AG04449 (cell line): Measurements from ENCODE around the gene AQP7.
"Not testable (repeated sequence)": the region's sequence is repeated elsewhere in the genome, so short reads cannot be mapped to it uniquely, and the experiment has no call there.

ENCODE experiments used
- CTCF ChIA-PET: fragments of 350-600 bp; formaldehyde crosslinking; extraction: SDS; loops from one replicate; lab custom pipeline; 2021; ENCODE audit warnings: antibody characterized with exemption; lab: Yijun Ruan, JAX
- POLR2A ChIA-PET: fragments of 400-600, 350-600 bp; formaldehyde crosslinking; extraction: SDS; loops from one replicate; lab custom pipeline; 2020; ENCODE audit warnings: antibody characterized with exemption, inconsistent platforms; lab: Yijun Ruan, JAX
- DNase-seq: peaks from one replicate; pipeline ENCODE4 v3.0.0-alpha.2; 2010; ENCODE audit warnings: low read depth, low spot score
- H3K4me3 ChIP-seq: 2 replicates; pipeline ENCODE4 v1.5.1; 2011; ENCODE audit warnings: low read depth, mild to moderate bottlenecking, control low read depth, low read length
- TF ChIP-seq, protein P1 (sequence below): IDR thresholded peaks from one replicate; pipeline ENCODE4 v1.5.1; 2011; ENCODE audit warnings: mild to moderate bottlenecking, moderate library complexity, low read length, control low read depth, inconsistent platforms; ENCODE audit not compliant: insufficient read depth; ENCODE audit errors: missing control alignments

The AQP7 gene

DNA sequence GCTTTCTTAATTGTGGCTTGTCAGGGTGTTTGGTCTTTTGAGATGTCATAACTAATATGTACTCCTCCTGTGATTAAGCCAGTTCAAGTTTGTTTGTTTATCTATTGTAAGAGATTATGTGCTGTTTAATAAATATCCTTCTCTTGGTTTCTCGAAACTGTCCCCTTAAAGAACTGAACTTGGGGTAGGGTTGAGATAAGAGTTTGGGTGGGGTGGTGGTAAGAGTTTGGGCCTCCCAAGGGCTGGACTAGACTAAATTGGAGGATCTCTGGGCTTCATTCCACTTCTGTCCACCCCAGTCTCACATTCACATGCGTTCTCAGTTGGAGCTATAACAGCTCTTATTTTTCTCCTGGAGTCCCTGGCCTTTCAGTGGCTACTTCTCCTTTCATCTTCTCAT is 38.2 kb downstream of the AQP7 start:
- no peak overlapping the region for H3K4me3 ChIP-seq
- DNase-seq, result no peak
- ChIA-PET CTCF (interaction anchor here (1.0 to 3.3 kb wide), 2 partner anchors 10 to 102 kb away, joined by 4 to 36 read pairs; no protein-coding TSS in a partner anchor), POLR2A (no interaction called here)
- TF ChIP-seq, protein P1, sequence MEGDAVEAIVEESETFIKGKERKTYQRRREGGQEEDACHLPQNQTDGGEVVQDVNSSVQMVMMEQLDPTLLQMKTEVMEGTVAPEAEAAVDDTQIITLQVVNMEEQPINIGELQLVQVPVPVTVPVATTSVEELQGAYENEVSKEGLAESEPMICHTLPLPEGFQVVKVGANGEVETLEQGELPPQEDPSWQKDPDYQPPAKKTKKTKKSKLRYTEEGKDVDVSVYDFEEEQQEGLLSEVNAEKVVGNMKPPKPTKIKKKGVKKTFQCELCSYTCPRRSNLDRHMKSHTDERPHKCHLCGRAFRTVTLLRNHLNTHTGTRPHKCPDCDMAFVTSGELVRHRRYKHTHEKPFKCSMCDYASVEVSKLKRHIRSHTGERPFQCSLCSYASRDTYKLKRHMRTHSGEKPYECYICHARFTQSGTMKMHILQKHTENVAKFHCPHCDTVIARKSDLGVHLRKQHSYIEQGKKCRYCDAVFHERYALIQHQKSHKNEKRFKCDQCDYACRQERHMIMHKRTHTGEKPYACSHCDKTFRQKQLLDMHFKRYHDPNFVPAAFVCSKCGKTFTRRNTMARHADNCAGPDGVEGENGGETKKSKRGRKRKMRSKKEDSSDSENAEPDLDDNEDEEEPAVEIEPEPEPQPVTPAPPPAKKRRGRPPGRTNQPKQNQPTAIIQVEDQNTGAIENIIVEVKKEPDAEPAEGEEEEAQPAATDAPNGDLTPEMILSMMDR, result no peak

DNA sequence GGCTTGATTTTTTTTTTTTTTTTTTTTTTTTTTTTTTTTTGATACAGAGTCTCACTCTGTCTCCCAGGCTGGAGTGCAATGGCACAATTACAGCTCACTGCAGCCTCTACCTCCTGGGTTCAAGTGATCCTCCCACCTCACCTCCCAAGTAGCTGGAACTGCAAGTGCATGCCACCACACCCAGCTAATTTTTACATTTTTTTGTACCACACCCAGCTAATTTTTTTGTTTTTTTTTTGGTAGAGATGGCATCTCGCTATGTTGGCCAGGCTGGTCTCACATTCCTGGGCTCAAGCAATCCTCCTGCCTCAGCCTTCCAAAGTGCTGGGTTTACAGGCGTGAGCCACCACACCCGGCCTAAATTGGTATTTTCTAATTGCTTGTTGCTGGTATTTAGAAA is 43.7 kb downstream of the AQP7 start:
- POLR2A ChIA-PET, H3K4me3 ChIP-seq, DNase-seq: not testable (repeated sequence)
- CTCF ChIA-PET, result interaction anchor here (9.7 kb wide), 1 partner anchor 15 kb away, joined by 95 read pairs; no protein-coding TSS in a partner anchor

DNA sequence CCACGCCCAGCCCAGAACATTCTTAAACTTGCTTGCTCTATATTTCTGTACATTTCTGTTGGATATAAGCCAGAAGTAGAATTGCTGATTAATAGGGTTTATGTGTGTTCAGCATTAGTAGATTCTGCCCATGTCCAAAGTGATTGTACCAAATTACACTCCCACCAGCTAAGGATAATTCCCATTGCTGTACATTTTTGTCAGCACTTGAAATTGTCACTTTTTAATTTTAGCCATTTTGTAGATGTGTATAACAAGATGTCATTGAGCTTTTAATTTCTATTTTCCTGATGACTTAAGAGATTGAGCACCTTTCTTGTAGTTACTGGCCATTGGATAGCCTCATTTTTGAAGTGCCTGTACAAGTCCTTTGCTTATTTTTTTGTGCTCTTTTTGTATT is 46.4 kb downstream of the AQP7 start:
- no peak overlapping the region for H3K4me3 ChIP-seq
- TF ChIP-seq, protein P1, result no peak
- ChIA-PET POLR2A (no interaction called here), CTCF (interaction anchor here (1.2 to 9.7 kb wide), 3 partner anchors 18 to 111 kb away, joined by 3 to 95 read pairs (median 3); no protein-coding TSS in a partner anchor)
- no peak for DNase-seq

DNA sequence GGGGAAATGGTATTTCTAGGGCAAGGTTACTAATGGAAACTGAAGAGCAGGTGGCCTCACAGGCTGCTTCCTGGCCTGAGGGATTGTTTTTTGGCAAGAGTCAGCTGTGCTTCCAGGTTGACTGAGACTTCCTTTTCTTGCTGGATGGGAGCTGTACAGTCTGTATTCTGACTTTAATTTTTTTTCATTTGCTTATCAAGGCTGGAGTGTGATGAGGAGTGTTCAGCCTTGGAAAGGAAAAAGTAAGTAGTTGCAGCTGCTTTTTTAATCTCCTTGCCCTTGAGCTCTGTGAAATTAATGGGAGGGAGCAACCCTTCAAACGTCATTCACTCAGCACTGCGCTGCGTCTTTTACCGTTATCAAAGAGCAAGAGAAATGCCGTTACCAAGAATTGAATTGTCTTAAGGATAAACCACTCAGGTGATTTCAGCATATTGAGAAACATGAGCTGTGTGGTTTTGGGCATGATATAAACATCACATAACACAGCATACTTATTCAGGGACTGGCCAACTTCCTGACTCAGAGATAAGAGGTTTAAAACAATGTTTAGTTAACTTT is 47.6 kb downstream of the AQP7 start:
- TF ChIP-seq, protein P1, result no peak
- no peak overlapping the region for H3K4me3 ChIP-seq
- ChIA-PET POLR2A (no interaction called here), CTCF (interaction anchor here (9.7 kb wide), 1 partner anchor 19 kb away, joined by 95 read pairs; no protein-coding TSS in a partner anchor)
- no peak for DNase-seq

DNA sequence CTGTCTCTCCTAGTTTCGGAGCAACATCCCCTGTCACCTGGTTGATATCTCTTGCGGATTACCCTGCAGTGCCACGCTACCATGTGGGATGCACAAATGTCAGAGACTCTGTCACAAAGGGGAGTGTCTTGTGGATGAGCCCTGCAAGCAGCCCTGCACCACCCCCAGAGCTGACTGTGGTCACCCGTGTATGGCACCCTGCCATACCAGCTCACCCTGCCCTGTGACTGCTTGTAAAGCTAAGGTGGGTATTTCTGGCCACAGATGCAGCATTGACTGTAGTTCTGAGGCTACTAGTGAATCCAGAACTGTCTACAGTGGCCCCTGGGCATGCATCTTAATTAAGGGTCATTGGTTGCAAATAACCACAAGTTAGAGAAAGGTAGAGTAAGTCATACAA is 50.8 kb downstream of the AQP7 start:
- no peak for DNase-seq
- TF ChIP-seq, protein P1, result no peak
- CTCF ChIA-PET, result interaction anchor here (0.7 to 9.7 kb wide), 2 partner anchors 10 to 22 kb away, joined by 3 to 95 read pairs; no protein-coding TSS in a partner anchor
- POLR2A ChIA-PET, result interaction anchor here (1.0 kb wide), 1 partner anchor 122 kb away, joined by 3 read pairs; the partner anchor contains the start of gene NOL6
- no peak overlapping the region for H3K4me3 ChIP-seq

DNA sequence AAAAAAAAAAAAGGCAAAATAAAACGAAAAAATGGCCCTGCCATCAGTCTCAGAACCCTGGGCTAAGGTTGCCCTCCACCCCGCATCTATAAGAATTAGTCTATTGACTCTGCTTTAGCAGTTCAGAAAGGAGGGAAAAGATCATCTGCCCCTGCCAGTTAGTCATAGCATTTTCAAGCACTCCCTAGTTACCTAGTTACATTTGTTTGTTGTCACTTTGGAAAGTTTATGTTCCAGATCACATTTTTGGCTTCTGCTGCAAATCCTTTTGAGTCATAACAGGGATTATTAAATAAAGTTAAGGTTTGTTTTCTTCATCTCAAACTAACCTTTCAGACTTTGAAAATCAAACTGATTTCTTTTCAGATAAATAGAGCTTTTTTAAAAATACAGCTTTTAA is 52.1 kb downstream of the AQP7 start:
- peak; percentile 71 for DNase-seq
- no peak overlapping the region for H3K4me3 ChIP-seq
- POLR2A ChIA-PET, result no interaction called here
- TF ChIP-seq, protein P1, result no peak
- CTCF ChIA-PET, result interaction anchor here (1.0 to 9.7 kb wide), 2 partner anchors 24 to 167 kb away, joined by 3 to 95 read pairs; no protein-coding TSS in a partner anchor
